HG02852 (cell line): Measurements from ENCODE around the gene ITLN1.

ENCODE experiments used
- ATAC-seq: cut with Tn5 transposase; IDR thresholded peaks from one replicate; pipeline ENCODE4 v1.9.1; 2021; ENCODE audit warnings: mild to moderate bottlenecking, moderate library complexity; ENCODE audit not compliant: unreplicated experiment

The ITLN1 gene

DNA sequence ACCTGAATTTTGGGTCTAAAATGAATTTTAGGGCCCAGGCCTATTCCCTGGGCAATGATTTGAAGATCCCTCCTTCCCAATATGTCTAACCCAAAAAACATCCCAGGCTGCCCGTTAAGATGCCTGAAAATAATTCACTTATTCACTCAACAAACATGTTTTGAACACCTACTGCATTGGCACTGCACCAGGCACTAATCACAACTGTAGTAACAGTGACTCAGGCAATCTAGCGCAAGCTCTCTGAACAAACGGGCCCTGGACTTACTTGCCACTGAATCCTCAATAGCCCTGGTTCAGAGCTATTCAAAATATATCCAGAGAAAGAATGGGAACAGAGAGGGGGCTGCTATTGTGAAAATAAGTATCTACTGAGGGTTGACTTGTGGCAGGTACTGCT, 26.5 kb downstream of the ITLN1 start:
- no peak for ATAC-seq

- no peak for ATAC-seq
These were observed 26.9 kb downstream of the ITLN1 start for GRCh38 chr1:160858097-160858496.

- ATAC-seq: peak; percentile 61
These were observed 29.6 kb downstream of the ITLN1 start for GRCh38 chr1:160855181-160855981.

DNA sequence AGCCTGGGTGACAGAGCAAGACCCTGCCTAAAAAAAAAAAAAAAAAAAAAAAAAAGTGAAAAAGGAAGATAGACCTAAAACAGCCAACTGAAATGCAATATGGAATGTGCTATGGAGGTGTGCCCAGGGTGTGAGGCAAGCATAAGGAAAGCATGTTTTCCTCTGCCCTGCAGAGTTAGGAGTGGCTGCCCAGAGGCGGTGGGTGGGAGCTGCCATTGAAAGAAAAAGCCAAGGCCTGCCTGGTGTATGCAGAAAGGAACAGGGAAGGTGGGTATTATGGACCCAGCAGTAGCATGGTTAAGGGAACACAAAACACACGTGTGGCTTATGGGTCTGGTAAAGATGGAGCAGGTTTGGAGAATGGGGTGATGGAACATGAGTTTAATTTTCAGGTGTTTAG, 31.2 kb downstream of the ITLN1 start:
- ATAC-seq: no peak

DNA sequence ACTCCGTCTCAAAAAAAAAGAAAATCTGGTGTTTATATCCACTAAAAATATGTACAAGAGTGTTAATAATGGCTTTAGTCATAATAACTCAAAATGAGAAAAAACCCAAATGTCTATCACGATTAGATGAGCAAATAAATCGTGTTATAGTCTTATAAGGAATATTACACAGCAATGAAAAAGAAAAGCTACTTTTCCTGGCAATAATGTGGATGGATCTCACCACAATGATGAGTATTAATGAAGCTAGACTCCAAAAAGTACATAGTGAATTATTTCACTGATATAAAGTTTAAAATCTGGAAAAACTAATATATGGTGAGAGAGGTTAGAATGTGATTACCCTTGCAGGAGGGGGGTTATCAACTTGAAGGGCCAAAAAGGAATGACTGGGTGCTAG, 32.0 kb downstream of the ITLN1 start:
- ATAC-seq: no peak

GRCh38 chr1:160850993-160851392, 34.0 kb downstream of the ITLN1 start:
- ATAC-seq: no peak

GRCh38 chr1:160850541-160850940, 34.4 kb downstream of the ITLN1 start:
- no peak for ATAC-seq

- ATAC-seq: no peak
These were observed 38.7 kb downstream of the ITLN1 start for GRCh38 chr1:160846281-160846680.

GRCh38 chr1:160844447-160845232, 40.3 kb downstream of the ITLN1 start:
- no peak for ATAC-seq

DNA sequence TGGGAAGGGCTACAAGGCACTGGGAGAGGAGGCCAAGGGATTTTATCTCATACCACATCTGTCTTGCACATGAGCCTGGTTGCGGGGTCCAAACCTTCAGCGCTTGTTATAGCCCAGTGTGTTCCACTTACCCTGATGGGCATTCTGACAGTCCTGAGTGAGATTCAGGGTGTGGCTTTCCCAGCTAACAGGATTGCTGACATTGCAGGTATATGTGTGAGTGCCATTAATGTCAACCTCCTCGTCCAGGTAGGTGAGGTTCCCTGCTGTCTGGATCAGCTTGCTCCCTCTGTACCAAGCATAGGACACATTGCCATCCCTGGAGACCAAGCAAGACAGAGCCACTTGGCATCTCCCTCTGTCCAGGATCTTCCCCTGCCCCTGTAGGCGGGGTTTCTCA, 43.9 kb downstream of the ITLN1 start:
- ATAC-seq: no peak

GRCh38 chr1:160839746-160840145, 45.2 kb downstream of the ITLN1 start:
- no peak for ATAC-seq

DNA sequence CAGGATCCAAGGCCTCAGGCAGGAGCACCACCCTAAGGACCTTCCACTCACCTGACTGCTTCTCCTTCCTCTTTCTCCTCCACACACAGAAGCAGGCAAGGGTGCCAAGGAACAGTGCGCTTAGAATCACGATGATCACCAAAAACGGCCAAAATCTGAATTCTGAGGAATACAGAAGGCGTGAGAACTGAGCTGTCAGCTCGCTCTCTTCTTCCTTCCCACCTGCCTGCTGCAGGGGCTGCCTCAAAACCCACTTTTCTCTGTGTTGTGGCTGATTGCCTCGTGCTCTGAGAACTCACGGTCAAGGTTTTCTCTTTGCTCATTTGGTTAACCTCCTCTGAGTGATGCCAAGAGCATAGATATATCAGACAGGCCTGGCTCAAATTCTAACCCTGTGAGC, 46.1 kb downstream of the ITLN1 start:
- ATAC-seq: no peak

DNA sequence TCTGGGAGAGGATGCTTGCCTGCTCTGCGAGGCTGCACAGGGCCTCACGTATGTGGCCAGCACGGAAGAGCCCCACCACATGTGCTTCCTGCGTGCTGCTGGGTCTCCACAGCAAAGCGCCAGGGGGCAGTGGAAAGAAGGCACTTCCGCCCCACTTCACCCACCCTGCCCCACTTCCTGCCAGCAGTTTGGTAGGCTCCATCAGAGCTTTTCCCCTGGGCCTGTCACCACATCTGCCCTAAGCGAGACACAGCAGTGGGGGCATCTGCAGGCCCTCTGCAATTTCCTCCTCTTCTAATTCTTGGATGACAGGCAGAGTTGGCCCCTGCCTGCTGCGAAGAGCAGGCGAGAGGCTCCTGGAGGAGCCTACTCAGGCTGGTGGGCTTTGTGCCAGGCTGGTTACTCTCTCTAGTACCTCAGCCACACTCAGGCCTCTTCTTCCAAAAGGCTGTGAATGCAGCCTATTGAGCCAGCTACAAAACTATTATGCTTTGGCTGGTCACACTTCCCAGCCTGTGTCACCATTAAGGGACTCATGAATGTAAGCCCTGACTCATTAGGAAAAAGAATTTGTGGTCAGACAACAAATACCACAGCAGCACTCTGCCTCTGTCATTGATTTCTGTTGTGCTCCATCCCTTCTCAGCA, 47.3 kb downstream of the ITLN1 start:
- ATAC-seq: peak; percentile 82

DNA sequence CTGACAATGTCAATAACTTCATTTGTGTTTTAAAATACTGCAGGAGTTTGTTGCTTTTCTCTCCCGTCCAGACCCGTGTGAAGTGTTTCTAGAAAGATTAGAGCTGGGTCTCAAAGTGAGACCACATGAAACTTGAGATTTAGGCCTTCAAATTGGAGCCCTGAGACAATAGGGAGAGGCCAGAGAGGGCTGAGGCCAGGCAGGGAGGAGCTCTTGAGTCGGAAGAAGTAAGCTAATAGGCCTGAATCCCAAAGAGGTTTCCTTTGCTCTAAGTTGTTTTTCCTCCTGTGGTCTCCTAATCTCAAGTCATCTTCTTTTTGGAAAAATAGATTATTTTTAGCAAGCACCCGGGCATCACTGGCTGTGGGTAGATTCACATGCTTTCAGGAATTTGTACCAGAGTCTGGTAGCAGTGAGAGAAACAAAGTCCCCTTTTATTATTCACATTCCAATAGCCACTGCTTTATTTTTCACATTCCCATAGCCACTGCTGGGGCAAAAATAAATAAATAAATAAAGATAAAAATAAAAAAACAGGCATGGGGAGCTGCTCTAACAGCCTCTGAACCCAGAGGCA, 47.9 kb downstream of the ITLN1 start:
- no peak for ATAC-seq

DNA sequence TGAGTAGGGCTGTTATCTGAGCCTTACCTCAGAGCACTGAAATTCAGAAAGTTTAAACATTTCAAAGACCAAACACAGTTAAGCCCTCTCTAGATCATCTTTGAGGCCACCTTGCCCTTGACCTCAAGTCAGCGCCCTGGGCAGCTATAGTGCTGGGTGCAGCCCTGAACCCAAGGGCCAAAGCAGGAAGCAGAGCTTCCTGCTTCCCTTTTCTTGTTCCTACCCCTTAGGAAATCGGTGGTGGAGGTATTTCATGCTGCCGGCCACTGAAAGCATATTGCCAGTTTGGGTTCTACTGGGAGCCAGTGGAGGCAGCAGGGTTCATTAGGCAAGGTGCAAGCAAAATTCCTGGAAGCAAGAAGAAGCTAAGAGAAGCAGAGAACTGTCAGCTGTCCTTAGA, 48.4 kb downstream of the ITLN1 start:
- ATAC-seq: no peak

GRCh38 chr1:160835751-160836150, 49.2 kb downstream of the ITLN1 start:
- ATAC-seq: no peak

- ATAC-seq: no peak
These were observed 49.9 kb downstream of the ITLN1 start for GRCh38 chr1:160834945-160835565.

GRCh38 chr1:160830321-160831153, 54.4 kb downstream of the ITLN1 start:
- no peak for ATAC-seq

- ATAC-seq: no peak
These were observed 55.2 kb downstream of the ITLN1 start for GRCh38 chr1:160829766-160830165.

GRCh38 chr1:160827418-160827817, 57.6 kb downstream of the ITLN1 start:
- ATAC-seq: no peak
